ENCODE data around the gene GPN1. TPM values are rescaled to one million over a fixed set of nuclear protein-coding genes. Genes with fewer than 3 reads are reported as not detected.
A peak's percentile ranks its signal among the peaks of the same experiment; 100 is the strongest.

GPN1 gene
- total RNA-seq, 1 experiment from 2014 or later: 37.2 TPM

GRCh38 chr2:27653397-27653796 lies 24.5 kb downstream of the GPN1 start:
- Histone ChIP-seq H3K27ac (ENCODE audit: low read length) (no peak overlapping the region), H3K36me3 (ENCODE audit: control insufficient read depth, insufficient read depth, low read length) (peaks cover 25% of the 10 kb centered on the region), H3K27me3 (ENCODE audit: control insufficient read depth, insufficient read depth, low read length) (no peaks in the 10 kb centered on the region), H3K4me1 (ENCODE audit: control insufficient read depth, insufficient read depth, low read length) (no peaks in the 10 kb centered on the region), H3K4me3 (ENCODE audit: low read depth in 2 of 2, low read length in 2 of 2) (no peak overlapping the region), H3K9me3 (ENCODE audit: control insufficient read depth, insufficient read depth, low read depth, low read length) (no peaks in the 10 kb centered on the region)
- ChIA-PET POLR2A (no interaction called here), CTCF (no interaction called here)
- ATAC-seq: no peak; the same call in 1 of the 2 replicates
- intact Hi-C loops (cut with micrococcal nuclease; ENCODE audit: unreplicated experiment) (no loop called here), in situ Hi-C loops (cut with HindIII; ENCODE audit: low pct_unique_long_range_greater_than_20kb, low sequenced_read_pairs) (no loop called here)
- no peak for DNase-seq (ENCODE audit: low read depth, low spot score)
- BruUV-seq (replicated peaks): no TSS peak
- TF ChIP-seq REST (IDR thresholded peaks at IDR 0.05; ENCODE audit: insufficient read depth in 1 of 2, low read depth in 2 of 2, low read length in 1 of 2): no peak
- no peak for TF ChIP-seq TCF7L2 (IDR thresholded peaks at IDR 0.05; ENCODE audit: low read depth, low read length)
- no peak for TF ChIP-seq CTCF (IDR thresholded peaks at IDR 0.05)
- TF ChIP-seq POLR2AphosphoS5 (IDR thresholded peaks at IDR 0.05; ENCODE audit: low read depth, low read length): no peak
- TF ChIP-seq SIN3A (IDR thresholded peaks at IDR 0.05; ENCODE audit: borderline replicate concordance, insufficient read depth, low read depth, low read length): no peak

GRCh38 chr2:27655155-27655951 lies 26.5 kb downstream of the GPN1 start:
- Histone ChIP-seq H3K27ac (ENCODE audit: low read length) (no peak overlapping the region), H3K27me3 (ENCODE audit: control insufficient read depth, insufficient read depth, low read length) (no peaks in the 10 kb centered on the region), H3K4me1 (ENCODE audit: control insufficient read depth, insufficient read depth, low read length) (no peaks in the 10 kb centered on the region), H3K9me3 (ENCODE audit: control insufficient read depth, insufficient read depth, low read depth, low read length) (no peaks in the 10 kb centered on the region), H3K4me3 (ENCODE audit: low read depth in 2 of 2, low read length in 2 of 2) (no peak overlapping the region), H3K36me3 (ENCODE audit: control insufficient read depth, insufficient read depth, low read length) (peaks cover 23% of the 10 kb centered on the region)
- in situ Hi-C loops (cut with HindIII; ENCODE audit: low pct_unique_long_range_greater_than_20kb, low sequenced_read_pairs): no loop called here
- CTCF ChIA-PET: no interaction called here
- intact Hi-C loops (cut with micrococcal nuclease; ENCODE audit: unreplicated experiment): no loop called here
- DNase-seq (ENCODE audit: low read depth, low spot score) (no peak), ATAC-seq (0 out of 2 replicates have a peak, but pooled peaks have one; percentile 58)
- BruUV-seq (replicated peaks): no TSS peak
- no peak for TF ChIP-seq SIN3A (IDR thresholded peaks at IDR 0.05; ENCODE audit: borderline replicate concordance, insufficient read depth, low read depth, low read length)
- no peak for TF ChIP-seq TCF7L2 (IDR thresholded peaks at IDR 0.05; ENCODE audit: low read depth, low read length)
- TF ChIP-seq CTCF (IDR thresholded peaks at IDR 0.05): no peak
- TF ChIP-seq REST (IDR thresholded peaks at IDR 0.05; ENCODE audit: insufficient read depth in 1 of 2, low read depth in 2 of 2, low read length in 1 of 2): no peak
- TF ChIP-seq POLR2AphosphoS5 (IDR thresholded peaks at IDR 0.05; ENCODE audit: low read depth, low read length): no peak
- POLR2A ChIA-PET: no interaction called here
